HG03045 (cell line): ENCODE data around the gene WDR72.
"Not testable (repeated sequence)": the region's sequence is repeated elsewhere in the genome, so short reads cannot be mapped to it uniquely, and the experiment has no call there.

Experiments used
- ATAC-seq: cut with Tn5 transposase; IDR thresholded peaks from one replicate; pipeline ENCODE4 v1.9.1; 2021; ENCODE audit warnings: mild to moderate bottlenecking, moderate library complexity; ENCODE audit not compliant: unreplicated experiment

The WDR72 gene

DNA sequence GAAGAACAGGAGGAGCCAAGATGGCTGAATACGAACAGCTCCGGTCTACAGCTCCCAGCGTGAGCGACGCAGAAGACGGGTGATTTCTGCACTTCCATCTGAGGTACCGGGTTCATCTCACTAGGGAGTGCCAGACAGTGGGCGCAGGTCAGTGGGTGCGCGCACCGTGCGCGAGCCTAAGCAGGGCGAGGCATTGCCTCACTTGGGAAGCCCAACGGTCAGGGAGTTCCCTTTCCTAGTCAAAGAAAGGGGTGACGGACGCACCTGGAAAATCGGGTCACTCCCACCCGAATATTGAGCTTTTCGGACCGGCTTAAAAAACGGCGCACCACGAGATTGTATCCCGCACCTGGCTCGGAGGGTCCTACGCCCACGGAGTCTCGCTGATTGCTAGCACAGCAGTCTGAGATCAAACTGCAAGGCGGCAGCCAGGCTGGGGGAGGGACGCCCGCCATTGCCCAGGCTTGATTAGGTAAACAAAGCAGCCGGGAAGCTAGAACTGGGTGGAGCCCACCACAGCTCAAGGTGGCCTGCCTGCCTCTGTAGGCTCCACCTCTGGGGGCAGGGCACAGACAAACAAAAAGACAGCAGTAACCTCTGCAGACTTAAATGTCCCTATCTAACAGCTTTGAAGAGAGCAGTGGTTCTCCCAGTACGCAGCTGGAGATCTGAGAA lies 218.7 kb downstream of the WDR72 start:
- ATAC-seq = not testable (repeated sequence)

DNA sequence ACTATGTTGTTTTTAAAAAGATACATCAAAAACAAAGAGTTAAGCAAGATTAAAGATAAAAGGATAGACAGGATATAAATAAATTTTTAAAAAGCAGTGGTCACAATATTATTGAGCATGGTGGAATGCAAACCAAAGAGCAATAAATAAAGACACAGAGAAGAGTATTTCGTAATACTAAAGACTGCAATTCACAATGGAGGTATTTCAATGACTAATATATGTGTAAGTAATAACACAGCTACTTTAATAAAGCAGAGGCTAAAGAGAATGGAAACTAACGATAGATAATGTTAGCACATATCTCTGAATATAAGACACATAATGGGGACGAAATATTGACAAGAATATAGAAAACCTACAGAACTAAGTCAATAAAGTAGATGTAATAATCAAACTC lies 219.6 kb downstream of the WDR72 start:
- ATAC-seq = no peak

DNA sequence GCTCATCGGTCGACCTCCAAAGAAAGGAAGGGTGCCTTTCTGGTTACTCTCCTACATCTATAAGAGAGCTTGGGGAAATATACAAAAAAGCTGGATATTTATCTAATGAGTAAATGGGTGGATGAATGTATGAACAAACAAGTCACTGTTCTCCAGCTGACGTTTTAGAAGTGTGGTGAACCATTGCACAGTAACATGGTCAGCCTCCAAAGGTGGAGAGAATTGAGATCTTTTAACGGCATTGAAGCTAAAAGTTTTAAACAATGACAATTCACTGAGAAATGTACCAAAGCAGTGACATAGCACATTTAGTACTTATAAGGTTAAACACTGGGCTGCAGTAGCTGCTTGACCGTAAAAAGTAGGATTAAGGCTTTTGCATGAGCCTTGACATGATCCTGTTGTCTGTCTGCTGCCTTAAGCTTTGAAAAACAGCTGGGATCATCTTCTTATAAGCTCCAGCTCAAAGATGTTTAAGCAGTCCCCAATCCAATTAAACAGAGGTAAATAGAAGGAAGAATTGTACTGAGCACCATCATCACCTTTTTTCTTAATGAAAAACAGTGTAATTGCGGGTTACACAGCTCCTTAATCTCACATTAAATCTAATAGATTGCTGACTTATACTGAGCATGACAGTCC lies 222.9 kb downstream of the WDR72 start:
- ATAC-seq = no peak

DNA sequence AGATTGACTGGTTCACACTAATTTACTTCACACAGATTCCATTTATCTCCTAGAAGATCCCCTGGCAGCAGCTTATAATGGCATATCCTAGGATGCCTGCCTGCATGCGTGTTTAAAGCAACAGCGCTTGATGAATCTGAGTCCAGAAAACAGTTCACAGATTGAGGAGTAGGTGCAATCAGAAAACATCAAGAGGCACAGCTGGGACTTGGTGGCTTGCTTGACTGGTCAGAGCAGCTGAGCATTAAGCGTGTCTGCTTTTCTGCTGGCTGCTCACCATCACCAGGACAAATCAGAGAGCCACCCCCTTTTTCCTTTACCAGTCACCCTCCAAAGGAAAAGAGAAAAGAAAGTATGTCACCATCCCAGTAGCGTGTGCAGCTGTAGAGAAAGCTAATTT lies 223.6 kb downstream of the WDR72 start:
- no peak for ATAC-seq

DNA sequence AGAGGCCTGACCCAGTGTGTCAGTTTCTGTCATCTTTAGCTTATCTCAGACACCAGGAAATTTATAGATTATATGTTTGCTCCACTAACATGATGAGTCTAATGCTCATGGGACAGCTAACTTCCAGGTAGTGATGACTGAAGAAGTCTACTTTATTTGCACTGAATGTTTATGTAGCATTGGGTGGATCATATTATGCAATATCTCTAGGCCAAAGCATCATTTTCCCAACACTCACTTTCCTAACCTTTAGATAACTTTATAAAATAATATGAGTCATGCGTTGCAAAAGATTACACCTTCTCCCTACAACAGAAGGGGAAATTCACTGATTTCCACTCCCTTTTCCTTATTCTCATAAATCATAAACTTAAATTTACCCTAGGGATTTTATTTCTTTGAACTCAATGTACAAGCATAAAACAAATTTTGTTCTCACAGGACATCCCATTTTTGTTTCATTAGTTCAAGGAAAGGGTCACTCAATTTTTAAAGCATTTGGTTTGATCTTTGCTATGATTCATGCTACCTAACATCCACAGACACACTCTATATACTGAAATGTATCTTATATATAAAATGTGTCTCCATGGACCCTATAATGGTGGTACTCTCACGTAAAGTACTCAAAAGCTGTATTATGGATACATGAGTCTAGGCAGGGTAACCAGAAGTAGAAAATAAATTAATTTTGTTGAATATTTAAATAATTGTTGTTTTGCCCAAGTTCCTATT lies 225.2 kb downstream of the WDR72 start:
- no peak for ATAC-seq

DNA sequence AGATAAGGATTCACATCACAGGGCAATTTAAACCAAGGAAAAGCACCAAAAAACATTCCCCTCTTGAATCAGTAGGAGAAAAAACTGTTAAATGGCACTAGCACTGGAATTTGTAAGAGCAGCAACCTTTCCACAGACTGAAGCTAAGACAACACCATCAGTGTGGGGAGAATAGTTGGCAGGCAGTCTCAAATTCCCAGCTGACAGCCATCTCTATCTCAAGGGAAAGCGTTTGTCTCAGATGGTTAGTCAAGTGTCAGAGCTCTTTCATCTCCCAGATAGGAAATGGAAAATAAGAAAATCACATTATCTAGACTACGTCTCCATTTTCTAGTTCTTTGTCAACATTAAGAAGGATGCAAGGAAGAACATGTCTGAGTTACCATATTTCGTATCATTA lies 228.7 kb downstream of the WDR72 start:
- ATAC-seq = no peak

DNA sequence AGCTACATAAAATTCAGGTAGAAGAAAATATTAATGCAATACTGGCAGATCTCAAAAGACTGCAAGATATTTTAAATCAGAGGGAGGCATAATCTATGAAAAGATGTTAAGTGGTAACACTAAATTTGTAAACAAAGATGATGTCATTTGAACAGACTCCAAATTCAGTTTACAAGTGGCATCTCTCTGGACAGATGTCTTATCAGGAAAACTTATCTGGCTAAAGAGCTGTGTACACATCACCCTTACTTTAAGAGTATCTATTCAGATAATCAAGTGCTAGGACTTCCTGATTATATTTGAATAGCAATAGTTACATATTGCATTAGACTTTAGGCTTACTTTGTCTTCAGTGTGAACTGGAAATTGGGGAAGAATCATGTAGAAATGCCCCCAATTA lies 231.5 kb downstream of the WDR72 start:
- ATAC-seq = no peak

DNA sequence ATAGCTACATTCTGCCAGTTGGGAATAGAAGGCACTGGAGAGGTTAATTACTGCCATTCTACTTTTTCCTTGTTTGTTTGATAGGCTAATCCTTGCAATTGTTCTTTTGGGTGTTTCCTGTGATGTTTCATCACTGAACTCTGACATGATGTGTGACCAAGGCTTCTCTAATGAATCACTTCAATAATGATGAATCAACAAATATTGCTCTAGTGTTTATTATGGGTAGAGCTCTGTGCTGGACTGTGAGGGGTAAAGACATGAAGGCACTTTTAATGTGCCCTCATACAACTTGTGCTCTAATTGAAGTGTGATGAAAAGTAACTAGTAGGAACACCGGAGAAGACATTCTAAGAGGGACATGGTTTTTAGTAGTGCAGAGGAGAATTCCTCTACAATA lies 233.6 kb downstream of the WDR72 start:
- no peak for ATAC-seq

DNA sequence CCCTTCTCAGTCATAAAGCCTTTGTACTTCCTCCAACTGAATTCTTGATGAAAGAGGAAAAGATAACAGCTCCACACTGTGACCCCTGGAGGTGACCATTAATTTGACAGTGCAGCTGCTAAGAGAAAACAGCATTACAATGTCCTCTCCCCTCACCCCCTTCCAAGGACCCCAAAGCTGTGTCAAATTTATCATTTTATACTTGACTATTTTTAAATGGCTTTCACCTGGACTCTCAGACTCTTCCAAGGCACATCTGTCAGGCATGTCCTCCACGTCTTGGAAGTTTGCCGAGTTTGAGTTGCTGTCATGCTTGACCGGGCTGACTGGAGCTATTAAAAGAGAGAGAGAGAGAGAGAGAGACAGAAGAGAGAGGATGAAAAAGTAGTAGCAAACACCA lies 236.5 kb downstream of the WDR72 start:
- no peak for ATAC-seq

DNA sequence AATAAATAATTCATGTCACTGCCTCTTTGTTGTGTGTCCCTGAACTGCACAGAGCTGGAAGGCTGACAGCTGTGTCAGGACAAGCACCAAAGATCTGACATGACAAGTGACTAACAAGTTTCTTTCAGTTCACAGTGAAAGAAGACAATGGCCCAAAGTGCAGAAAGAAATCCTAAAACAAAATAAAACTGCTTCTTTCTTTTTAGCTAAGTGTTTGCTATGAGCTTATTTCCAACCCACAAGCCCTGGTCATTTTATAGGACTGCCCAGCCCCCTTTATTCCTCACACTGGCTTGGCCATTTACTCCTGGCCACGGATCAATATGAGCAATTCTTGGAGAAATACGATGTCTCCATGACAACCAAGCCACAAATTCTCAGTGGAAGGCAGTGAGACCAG lies 238.5 kb downstream of the WDR72 start:
- no peak for ATAC-seq

DNA sequence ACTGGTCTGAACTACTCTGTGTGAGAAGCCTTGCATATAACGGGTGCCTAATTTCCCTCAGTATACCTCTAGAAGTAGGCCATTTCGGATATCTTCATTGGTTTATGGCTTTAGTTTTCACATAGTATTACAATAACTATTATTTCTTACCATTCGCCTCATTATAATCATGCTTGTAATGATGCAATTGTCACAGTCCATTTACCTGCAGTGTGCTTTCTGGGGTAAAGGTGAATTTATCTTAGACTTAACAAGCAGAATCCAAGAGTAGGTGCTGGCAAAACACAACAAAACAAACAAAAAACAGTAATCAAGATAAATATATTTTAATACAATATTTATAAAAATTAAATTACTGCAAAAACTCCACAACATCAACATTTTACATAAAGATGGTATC lies 246.0 kb downstream of the WDR72 start:
- no peak for ATAC-seq

DNA sequence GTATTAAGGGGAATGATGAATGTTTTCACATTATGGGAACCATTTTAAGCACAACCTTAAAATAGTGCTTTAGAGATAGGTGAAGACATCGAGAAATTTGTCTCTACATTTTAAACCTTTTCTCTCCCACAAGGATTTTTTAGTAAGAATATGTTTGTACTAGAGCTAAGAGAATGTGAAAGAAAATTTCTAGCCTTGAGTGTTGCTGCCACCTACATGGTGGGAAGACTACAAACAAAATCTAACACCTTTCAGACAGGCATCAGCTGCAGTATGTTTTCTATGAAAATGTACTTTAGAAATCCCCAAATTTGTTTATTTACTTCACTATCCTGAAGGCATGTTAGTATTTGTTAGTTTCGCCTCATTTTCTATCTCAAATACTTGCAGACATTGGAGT lies 247.4 kb downstream of the WDR72 start:
- no peak for ATAC-seq

DNA sequence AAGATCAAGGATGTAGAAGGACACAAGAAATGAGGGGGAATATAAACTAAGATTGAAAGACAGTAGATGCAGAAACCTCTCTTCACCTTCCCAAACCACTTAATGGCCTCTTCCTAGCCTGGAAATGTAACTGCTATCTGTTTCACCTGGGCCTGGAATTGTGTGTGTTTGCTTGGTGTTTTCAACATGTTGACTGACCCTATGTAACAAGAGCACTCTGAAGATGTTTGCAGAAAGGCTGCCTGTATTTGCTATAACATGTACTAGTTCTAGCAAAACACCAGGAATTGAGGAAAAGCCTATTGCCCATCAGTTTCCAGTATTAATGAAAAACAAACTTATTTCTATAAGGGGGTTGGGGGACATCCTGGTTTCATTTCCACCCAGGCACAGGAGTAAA lies 248.3 kb downstream of the WDR72 start:
- ATAC-seq = no peak

DNA sequence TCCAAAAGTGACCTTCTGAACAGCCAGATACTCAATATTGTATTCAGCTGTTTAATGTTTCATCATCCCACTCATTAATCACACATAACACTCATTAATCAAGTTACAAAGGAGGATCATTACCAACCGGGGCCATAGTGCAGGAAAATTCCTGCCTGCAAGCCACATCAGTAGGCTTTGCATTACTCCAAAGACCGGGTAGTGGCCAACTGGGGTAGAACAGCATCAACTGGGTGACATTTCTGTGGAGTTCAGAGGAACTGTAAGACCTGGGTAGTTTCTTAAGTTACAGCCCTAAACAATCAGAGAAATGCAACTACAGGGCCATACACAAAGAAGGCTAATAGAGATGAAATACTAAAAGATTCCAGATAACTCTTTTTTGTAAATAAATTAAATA lies 253.1 kb downstream of the WDR72 start:
- ATAC-seq = no peak

DNA sequence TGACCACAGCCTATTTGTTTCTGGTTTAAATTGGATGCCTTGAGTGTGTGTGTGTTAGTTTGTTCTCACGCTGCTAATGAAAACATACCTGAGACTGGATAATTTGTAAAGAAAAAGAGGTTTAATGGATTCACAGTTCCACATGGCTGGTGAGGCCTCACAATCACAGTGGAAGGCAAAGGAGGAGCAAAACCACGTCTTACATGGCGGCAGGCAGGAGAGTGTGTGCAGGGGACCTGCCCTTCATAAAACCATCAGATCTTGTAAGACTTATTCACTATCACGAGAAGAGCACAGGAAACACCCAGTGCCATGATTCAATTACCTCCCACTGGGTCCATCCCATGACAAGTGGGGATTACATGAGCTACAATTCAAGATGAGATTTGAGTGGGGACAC lies 260.5 kb downstream of the WDR72 start:
- ATAC-seq = no peak

DNA sequence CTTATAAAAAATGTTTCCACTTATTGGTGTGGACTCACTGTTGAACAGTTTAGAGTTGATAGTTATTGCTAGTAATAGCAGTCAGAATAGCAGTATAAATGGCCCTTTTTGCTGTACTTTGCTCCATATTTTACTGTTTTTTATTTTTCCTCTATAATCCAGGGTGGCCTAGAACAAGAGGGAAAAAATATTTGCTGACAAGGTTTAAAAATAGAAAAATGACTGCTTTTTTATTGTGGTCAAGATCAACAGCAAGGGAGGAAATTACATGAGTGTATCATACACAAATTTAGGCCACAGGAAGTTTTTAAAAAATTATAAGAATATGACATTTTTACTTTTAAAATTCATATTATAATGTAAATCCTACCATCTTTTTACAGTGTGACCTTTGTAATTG lies 269.1 kb downstream of the WDR72 start:
- ATAC-seq = no peak

DNA sequence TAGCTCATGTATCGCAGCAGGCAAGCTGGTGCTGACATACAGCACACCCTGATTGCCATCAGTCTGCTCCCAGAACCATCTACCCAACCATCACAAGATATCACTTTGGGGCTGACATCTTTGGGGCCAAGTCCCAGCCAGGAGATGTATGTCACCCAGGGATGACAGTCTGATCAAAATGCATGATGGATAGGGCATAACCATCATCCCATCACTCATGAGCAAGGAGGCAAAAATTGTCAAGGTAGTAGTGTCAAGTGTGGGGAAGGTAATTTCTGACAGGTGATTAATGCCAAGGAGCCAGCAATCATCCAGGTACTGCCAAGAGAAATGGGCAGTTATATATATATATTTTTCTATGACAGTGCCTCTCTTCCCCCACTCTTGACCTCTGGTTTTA lies 277.4 kb downstream of the WDR72 start:
- ATAC-seq = no peak

DNA sequence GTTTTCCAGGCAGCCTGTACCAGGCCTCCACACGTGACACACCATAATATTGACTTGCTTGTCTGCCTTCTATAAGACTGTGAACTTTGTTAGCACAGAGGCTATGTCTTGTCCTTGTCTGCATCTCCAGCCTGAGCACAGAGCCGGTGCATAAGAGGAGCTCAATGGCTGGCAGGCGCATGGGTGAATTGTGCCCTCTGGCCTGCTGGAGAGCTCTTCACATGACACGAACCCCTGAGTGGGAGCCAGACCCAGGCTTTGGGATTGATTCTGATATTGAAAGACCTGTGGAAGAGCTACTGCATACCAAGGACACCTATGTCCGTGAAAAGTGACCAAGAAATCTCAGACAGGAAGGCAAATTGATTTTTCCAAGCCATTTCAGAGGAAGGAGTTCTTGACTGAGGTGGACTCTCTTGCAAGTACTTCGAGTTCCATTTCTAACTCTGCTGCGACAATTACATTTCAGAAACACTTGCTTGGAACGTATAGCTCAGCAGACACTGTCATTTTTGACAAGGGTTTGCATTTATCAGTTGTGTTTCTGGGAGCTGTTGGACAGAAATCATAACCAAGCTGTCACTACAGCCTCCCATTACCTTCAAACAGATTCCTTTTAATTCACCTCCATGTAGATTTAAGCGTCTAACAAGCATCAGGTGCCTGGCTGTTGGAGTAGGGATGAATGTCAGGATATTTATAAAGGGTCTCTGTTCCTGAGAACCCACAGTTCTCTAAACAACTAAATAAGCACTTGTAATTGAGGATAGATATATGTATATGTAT lies 281.3 kb downstream of the WDR72 start:
- no peak for ATAC-seq

DNA sequence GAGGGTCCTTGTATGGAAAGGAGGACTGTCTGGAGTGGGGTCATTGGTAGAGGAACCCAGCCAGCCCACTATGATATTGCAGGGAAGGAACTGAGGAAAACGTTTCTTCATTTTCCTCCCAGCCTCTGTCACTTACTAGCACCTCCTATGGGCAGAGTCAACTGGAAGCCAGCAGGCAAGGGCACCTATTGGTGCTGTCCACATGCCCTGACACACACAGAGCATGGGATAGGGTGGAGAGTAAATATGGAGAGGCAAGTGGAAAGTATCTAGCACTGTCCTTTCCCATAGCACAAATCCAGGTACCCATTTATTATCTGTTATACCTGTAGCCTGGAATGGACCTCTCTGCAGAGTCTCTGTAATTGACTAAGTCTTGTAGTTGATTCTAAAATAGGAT lies 285.6 kb downstream of the WDR72 start:
- no peak for ATAC-seq

DNA sequence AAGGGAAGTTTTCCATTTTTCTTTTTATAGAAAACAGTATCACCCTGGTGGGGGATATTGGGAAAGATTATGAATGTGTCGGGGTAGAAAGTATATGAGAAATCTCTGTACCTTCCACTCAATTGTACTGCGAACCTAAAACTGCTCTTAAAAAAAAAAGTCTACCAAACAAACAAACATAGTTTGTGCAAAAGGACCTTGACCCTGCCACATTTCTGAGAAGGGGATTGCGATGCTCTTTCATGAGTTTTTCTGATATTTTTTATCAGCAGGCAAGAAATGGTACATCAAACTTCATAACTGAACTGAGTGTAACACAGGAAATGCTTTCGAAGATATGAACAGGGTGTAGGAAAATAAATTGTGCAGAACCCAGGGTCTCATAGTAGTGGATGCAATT lies 286.0 kb downstream of the WDR72 start:
- ATAC-seq = no peak

DNA sequence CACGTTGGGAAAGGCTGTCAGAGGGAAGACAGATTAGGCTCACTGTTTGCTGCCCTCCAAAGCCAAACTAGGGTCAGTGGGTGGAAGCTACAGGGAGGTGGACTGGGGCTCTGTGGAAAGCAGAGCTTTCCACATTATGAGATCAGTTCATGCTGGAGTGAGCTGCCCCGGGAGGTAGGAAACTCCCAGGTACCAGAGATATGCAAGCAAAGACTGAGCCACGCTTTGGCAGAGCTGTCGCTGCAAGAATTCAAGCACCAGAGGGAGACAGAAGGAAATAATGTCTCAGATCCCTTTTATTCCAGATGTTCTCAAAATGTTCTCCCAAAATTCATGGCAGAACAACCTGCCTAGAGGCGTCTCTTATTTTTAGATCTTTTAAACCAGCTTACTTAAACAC lies 286.6 kb downstream of the WDR72 start:
- no peak for ATAC-seq

DNA sequence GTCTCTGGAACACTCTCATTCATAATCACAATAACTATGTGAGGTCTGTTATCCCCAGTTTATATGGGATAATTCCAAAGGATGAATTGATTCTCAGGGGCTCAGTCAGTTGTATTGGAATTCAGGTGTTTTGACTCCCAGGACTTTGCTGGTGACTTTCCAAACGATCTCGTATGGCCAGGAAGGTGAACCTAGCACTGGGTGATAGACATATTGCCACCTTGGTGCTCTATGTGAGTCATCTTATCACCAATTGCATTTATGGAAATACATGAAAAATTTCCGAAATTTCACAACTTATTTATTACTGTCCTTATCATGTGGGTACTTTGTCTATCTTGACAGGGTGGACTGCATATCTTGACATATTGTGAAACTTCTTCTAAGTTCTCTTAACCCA lies 287.3 kb downstream of the WDR72 start:
- no peak for ATAC-seq
